ENCODE data around the gene VPS35. TPM values are rescaled to one million over a fixed set of nuclear protein-coding genes. Genes with fewer than 3 reads are reported as not detected.

The VPS35 gene
- total and polyA plus RNA-seq, 2 of the 13 experiments (the other 11 are each of a cell fraction or from before 2014, with no cell fraction given), result 30.7 to 136 TPM

DNA sequence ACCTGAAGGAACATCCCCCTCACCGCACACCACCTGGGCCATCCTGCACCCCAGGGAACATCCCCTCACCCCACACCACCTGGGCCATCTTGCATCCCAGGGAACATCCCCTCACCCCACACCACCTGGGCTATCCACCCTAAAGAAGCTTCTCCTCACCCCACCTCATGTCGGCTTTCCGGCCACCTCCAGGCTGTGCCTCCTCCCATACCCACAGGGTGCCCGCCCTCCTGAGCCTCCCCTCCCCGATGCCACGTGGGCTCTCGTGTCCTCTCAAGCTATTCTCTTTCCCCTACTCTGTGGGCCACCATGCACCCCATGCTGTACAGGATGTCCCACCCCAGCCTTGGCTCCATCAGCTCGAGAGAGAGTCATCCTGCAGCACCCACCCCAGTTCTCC, 41.1 kb upstream of the VPS35 start:
- WGBS (ENCODE audit: low lambda C conversion rate), result 54% methylated on average over 8 of the region's 8 CpGs
- intact Hi-C loops (cut with micrococcal nuclease; ENCODE audit: unreplicated experiment), result no loop called here
- BruUV-seq (replicated peaks), result no TSS peak

DNA sequence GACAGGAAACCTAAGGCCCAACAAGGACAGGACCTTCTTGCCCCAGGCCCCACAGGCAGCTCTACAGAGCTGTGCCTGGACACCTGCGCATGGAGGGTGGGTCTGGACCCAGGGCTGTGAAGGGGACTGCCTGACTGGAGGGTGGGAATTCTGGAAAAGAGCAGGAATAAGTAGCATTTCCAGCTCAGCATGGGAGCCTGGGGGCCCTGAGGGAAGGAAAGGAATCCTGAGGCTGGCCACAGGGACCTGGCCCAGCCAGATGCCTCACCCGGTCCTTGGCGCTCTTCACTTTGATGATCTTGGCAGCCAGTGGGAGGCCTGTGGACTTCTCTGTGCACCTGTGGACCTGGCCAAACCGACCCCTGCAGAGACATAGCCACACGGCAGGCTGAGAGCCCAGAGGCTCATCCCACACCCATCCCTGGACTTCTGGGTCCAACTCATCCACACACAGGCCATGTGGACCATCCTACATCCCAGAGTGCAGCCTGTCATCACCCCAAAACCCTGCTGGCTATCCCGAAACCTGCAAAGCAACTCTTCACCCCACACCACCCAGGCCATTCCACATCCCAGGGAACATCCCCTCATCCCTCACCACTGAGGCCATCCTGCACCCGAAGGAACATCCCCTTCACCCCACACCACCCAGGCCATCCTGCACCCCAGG, 40.5 kb upstream of the VPS35 start:
- Histone ChIP-seq H2AFZ (ENCODE audit: low read length) (no peak overlapping the region), H3K27me3 (ENCODE audit: control insufficient read depth in 1 of 2, insufficient read depth in 2 of 2, low read length in 2 of 2) (peaks cover 3 to 22% of the 10 kb centered on the region in 2 experiments; a peak in 2 of 5 replicates), H3K4me2 (ENCODE audit: low read depth, low read length) (no peak overlapping the region), H3K27ac (ENCODE audit: extremely low read length, insufficient read depth, low read length) (no peak overlapping the region), H3K4me1 (ENCODE audit: insufficient read depth, low read length) (no peaks in the 10 kb centered on the region), H3K9me3 (ENCODE audit: low read length) (no peaks in the 10 kb centered on the region), H3K9ac (ENCODE audit: insufficient read depth, low read depth, low read length) (no peak overlapping the region), H3K79me2 (ENCODE audit: insufficient read depth, low read length) (no peaks in the 10 kb centered on the region), H3K36me3 (replicated peaks in 1 of 2; ENCODE audit: control insufficient read depth in 1 of 2, insufficient read depth in 2 of 2, low read length in 2 of 2) (no peaks in the 10 kb centered on the region), H4K20me1 (ENCODE audit: insufficient read depth, low read length) (no peaks in the 10 kb centered on the region), H3K4me3 (replicated peaks in 1 of 3; ENCODE audit: insufficient read depth in 1 of 3, low read depth in 2 of 3, low read length in 3 of 3) (no peak overlapping the region)
- BruUV-seq (replicated peaks), result no TSS peak
- in situ Hi-C loops (cut with HindIII; ENCODE audit: extremely low pct_ligation_motif_present, low pct_unique_long_range_greater_than_20kb) (no loop called here), intact Hi-C loops (cut with micrococcal nuclease; ENCODE audit: unreplicated experiment) (no loop called here)
- WGBS (ENCODE audit: low lambda C conversion rate), result 39% methylated on average over 4 of the region's 7 CpGs
- FAIRE-seq, result no peak
- CTCF ChIA-PET (ENCODE audit: low intra/inter-chr PET ratio, low total read pairs), result no interaction called here
- ATAC-seq, result no peak
- POLR2A ChIA-PET, result no interaction called here
- no peak for DNase-seq (ENCODE audit: low spot score)
- TF ChIP-seq MIXL1 (CRISPR knock-in tag; IDR thresholded peaks at IDR 0.05) (no peak), REPIN1 (CRISPR knock-in tag; IDR thresholded peaks at IDR 0.05; ENCODE audit: borderline replicate concordance, low read depth) (no peak), JUNB (CRISPR knock-in tag; IDR thresholded peaks at IDR 0.05; ENCODE audit: borderline replicate concordance) (no peak), MTA3 (CRISPR knock-in tag; IDR thresholded peaks at IDR 0.05) (no peak), ZNF768 (CRISPR knock-in tag; IDR thresholded peaks at IDR 0.05) (no peak), ZNF607 (CRISPR knock-in tag; IDR thresholded peaks at IDR 0.05; ENCODE audit: borderline replicate concordance) (no peak)
- TF ChIP-seq, protein P1, sequence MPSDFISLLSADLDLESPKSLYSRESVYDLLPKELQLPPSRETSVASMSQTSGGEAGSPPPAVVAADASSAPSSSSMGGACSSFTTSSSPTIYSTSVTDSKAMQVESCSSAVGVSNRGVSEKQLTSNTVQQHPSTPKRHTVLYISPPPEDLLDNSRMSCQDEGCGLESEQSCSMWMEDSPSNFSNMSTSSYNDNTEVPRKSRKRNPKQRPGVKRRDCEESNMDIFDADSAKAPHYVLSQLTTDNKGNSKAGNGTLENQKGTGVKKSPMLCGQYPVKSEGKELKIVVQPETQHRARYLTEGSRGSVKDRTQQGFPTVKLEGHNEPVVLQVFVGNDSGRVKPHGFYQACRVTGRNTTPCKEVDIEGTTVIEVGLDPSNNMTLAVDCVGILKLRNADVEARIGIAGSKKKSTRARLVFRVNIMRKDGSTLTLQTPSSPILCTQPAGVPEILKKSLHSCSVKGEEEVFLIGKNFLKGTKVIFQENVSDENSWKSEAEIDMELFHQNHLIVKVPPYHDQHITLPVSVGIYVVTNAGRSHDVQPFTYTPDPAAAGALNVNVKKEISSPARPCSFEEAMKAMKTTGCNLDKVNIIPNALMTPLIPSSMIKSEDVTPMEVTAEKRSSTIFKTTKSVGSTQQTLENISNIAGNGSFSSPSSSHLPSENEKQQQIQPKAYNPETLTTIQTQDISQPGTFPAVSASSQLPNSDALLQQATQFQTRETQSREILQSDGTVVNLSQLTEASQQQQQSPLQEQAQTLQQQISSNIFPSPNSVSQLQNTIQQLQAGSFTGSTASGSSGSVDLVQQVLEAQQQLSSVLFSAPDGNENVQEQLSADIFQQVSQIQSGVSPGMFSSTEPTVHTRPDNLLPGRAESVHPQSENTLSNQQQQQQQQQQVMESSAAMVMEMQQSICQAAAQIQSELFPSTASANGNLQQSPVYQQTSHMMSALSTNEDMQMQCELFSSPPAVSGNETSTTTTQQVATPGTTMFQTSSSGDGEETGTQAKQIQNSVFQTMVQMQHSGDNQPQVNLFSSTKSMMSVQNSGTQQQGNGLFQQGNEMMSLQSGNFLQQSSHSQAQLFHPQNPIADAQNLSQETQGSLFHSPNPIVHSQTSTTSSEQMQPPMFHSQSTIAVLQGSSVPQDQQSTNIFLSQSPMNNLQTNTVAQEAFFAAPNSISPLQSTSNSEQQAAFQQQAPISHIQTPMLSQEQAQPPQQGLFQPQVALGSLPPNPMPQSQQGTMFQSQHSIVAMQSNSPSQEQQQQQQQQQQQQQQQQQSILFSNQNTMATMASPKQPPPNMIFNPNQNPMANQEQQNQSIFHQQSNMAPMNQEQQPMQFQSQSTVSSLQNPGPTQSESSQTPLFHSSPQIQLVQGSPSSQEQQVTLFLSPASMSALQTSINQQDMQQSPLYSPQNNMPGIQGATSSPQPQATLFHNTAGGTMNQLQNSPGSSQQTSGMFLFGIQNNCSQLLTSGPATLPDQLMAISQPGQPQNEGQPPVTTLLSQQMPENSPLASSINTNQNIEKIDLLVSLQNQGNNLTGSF (CRISPR knock-in tag; IDR thresholded peaks at IDR 0.05), result no peak

More for the DNA sequence above, 41.1 kb upstream of the VPS35 start:
- H4K20me1 ChIP-seq (ENCODE audit: insufficient read depth, low read length), result no peaks in the 10 kb centered on the region
- FAIRE-seq (no peak), ATAC-seq (no peak), DNase-seq (ENCODE audit: low spot score) (no peak)
- no peak overlapping the region for H3K4me2 ChIP-seq (ENCODE audit: low read depth, low read length)
- no peaks in the 10 kb centered on the region for H3K79me2 ChIP-seq (ENCODE audit: insufficient read depth, low read length)
- TF ChIP-seq PHF8 (CRISPR knock-in tag; IDR thresholded peaks at IDR 0.05), result no peak
- TF ChIP-seq PPARG (CRISPR knock-in tag; conservative IDR thresholded peaks at IDR 0.05), result no peak
- TF ChIP-seq RBM39 (IDR thresholded peaks at IDR 0.05; ENCODE audit: low read depth, low read length, poor library complexity, severe bottlenecking), result no peak
- no peak for TF ChIP-seq BHLHE40 (IDR thresholded peaks at IDR 0.05; ENCODE audit: low read length)
- TF ChIP-seq, protein P2, sequence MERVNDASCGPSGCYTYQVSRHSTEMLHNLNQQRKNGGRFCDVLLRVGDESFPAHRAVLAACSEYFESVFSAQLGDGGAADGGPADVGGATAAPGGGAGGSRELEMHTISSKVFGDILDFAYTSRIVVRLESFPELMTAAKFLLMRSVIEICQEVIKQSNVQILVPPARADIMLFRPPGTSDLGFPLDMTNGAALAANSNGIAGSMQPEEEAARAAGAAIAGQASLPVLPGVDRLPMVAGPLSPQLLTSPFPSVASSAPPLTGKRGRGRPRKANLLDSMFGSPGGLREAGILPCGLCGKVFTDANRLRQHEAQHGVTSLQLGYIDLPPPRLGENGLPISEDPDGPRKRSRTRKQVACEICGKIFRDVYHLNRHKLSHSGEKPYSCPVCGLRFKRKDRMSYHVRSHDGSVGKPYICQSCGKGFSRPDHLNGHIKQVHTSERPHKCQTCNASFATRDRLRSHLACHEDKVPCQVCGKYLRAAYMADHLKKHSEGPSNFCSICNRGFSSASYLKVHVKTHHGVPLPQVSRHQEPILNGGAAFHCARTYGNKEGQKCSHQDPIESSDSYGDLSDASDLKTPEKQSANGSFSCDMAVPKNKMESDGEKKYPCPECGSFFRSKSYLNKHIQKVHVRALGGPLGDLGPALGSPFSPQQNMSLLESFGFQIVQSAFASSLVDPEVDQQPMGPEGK (CRISPR knock-in tag; IDR thresholded peaks at IDR 0.05), result no peak
- TF ChIP-seq ZNF572 (CRISPR knock-in tag; IDR thresholded peaks at IDR 0.05), result no peak
- TF ChIP-seq HHEX (CRISPR knock-in tag; IDR thresholded peaks at IDR 0.05), result no peak
- H2AFZ ChIP-seq (ENCODE audit: low read length), result no peak overlapping the region
- H3K36me3 ChIP-seq (replicated peaks in 1 of 2; ENCODE audit: control insufficient read depth in 1 of 2, insufficient read depth in 2 of 2, low read length in 2 of 2), result no peaks in the 10 kb centered on the region
- H3K4me1 ChIP-seq (ENCODE audit: insufficient read depth, low read length), result no peaks in the 10 kb centered on the region
- no peak overlapping the region for H3K9ac ChIP-seq (ENCODE audit: insufficient read depth, low read depth, low read length)
- ChIA-PET POLR2A (no interaction called here), CTCF (ENCODE audit: low intra/inter-chr PET ratio, low total read pairs) (no interaction called here)
- in situ Hi-C loops (cut with HindIII; ENCODE audit: extremely low pct_ligation_motif_present, low pct_unique_long_range_greater_than_20kb), result no loop called here
- H3K9me3 ChIP-seq (ENCODE audit: low read length), result no peaks in the 10 kb centered on the region
- no peak overlapping the region for H3K27ac ChIP-seq (ENCODE audit: extremely low read length, insufficient read depth, low read length)
- H3K4me3 ChIP-seq (replicated peaks in 1 of 3; ENCODE audit: insufficient read depth in 1 of 3, low read depth in 2 of 3, low read length in 3 of 3), result no peak overlapping the region
- H3K27me3 ChIP-seq (ENCODE audit: control insufficient read depth in 1 of 2, insufficient read depth in 2 of 2, low read length in 2 of 2), result peaks cover 3 to 23% of the 10 kb centered on the region in 2 experiments; a peak in 2 of 5 replicates
